ENCODE measurements around the gene HDDC3.

The HDDC3 gene

GRCh38 chr15:90890839-90891238 lies 41.5 kb downstream of the HDDC3 start:
- no peak for TF ChIP-seq EZH2 (IDR thresholded peaks at IDR 0.05)
- no peak for TF ChIP-seq POLR2AphosphoS5 (IDR thresholded peaks at IDR 0.05; ENCODE audit: borderline replicate concordance, low read depth, low read length)
- no peak for TF ChIP-seq FOXP2 (optimal IDR thresholded peaks at IDR 0.05; ENCODE audit: control extremely low read depth, extremely low read length, insufficient read depth)
- Histone ChIP-seq H3K4me3 (no peak overlapping the region), H3K36me3 (ENCODE audit: insufficient read depth, low read length) (no peaks in the 10 kb centered on the region), H3K9ac (ENCODE audit: insufficient read length) (no peak overlapping the region), H3K27ac (no peak overlapping the region), H3K9me3 (ENCODE audit: low read depth, low read length) (no peaks in the 10 kb centered on the region)
- DNase-seq (ENCODE audit: low read depth, low spot score): no peak

- Histone ChIP-seq H3K36me3 (ENCODE audit: insufficient read depth, low read length) (no peaks in the 10 kb centered on the region), H3K9ac (ENCODE audit: insufficient read length) (no peak overlapping the region), H3K4me3 (no peak overlapping the region), H3K27ac (no peak overlapping the region), H3K9me3 (ENCODE audit: low read depth, low read length) (no peaks in the 10 kb centered on the region)
- TF ChIP-seq FOXP2 (optimal IDR thresholded peaks at IDR 0.05; ENCODE audit: control extremely low read depth, extremely low read length, insufficient read depth) (no peak), EZH2 (IDR thresholded peaks at IDR 0.05) (no peak), POLR2AphosphoS5 (IDR thresholded peaks at IDR 0.05; ENCODE audit: borderline replicate concordance, low read depth, low read length) (no peak)
- DNase-seq (ENCODE audit: low read depth, low spot score): no peak
These were observed 42.5 kb downstream of the HDDC3 start for GRCh38 chr15:90889736-90890456.

- Histone ChIP-seq H3K9me3 (ENCODE audit: low read depth, low read length) (no peaks in the 10 kb centered on the region), H3K4me3 (no peak overlapping the region), H3K9ac (ENCODE audit: insufficient read length) (no peak overlapping the region), H3K36me3 (ENCODE audit: insufficient read depth, low read length) (no peaks in the 10 kb centered on the region), H3K27ac (no peak overlapping the region)
- DNase-seq (ENCODE audit: low read depth, low spot score): no peak
- no peak for TF ChIP-seq FOXP2 (optimal IDR thresholded peaks at IDR 0.05; ENCODE audit: control extremely low read depth, extremely low read length, insufficient read depth)
- TF ChIP-seq POLR2AphosphoS5 (IDR thresholded peaks at IDR 0.05; ENCODE audit: borderline replicate concordance, low read depth, low read length): no peak
- no peak for TF ChIP-seq EZH2 (IDR thresholded peaks at IDR 0.05)
These were observed 43.0 kb downstream of the HDDC3 start for GRCh38 chr15:90889313-90889730.

GRCh38 chr15:90887037-90887481 lies 45.3 kb downstream of the HDDC3 start:
- Histone ChIP-seq H3K9me3 (ENCODE audit: low read depth, low read length) (no peaks in the 10 kb centered on the region), H3K9ac (ENCODE audit: insufficient read length) (no peak overlapping the region), H3K4me3 (no peak overlapping the region), H3K36me3 (ENCODE audit: insufficient read depth, low read length) (no peaks in the 10 kb centered on the region), H3K27ac (no peak overlapping the region)
- TF ChIP-seq FOXP2 (optimal IDR thresholded peaks at IDR 0.05; ENCODE audit: control extremely low read depth, extremely low read length, insufficient read depth) (no peak), EZH2 (IDR thresholded peaks at IDR 0.05) (no peak), POLR2AphosphoS5 (IDR thresholded peaks at IDR 0.05; ENCODE audit: borderline replicate concordance, low read depth, low read length) (no peak)
- no peak for DNase-seq (ENCODE audit: low read depth, low spot score)

- TF ChIP-seq FOXP2 (optimal IDR thresholded peaks at IDR 0.05; ENCODE audit: control extremely low read depth, extremely low read length, insufficient read depth): no peak
- no peak for DNase-seq (ENCODE audit: low read depth, low spot score)
- Histone ChIP-seq H3K4me3 (no peak overlapping the region), H3K9ac (ENCODE audit: insufficient read length) (no peak overlapping the region), H3K27ac (no peak overlapping the region), H3K9me3 (ENCODE audit: low read depth, low read length) (no peaks in the 10 kb centered on the region), H3K36me3 (ENCODE audit: insufficient read depth, low read length) (no peaks in the 10 kb centered on the region; the same call in 1 of the 2 replicates)
These were observed 46.1 kb downstream of the HDDC3 start for GRCh38 chr15:90886291-90886614.

GRCh38 chr15:90885432-90886290 lies 46.7 kb downstream of the HDDC3 start:
- H3K4me3 ChIP-seq: no peak overlapping the region
- DNase-seq (ENCODE audit: low read depth, low spot score): no peak
- H3K27ac ChIP-seq: no peak overlapping the region
- TF ChIP-seq EZH2 (IDR thresholded peaks at IDR 0.05) (no peak), POLR2AphosphoS5 (IDR thresholded peaks at IDR 0.05; ENCODE audit: borderline replicate concordance, low read depth, low read length) (no peak), FOXP2 (optimal IDR thresholded peaks at IDR 0.05; ENCODE audit: control extremely low read depth, extremely low read length, insufficient read depth) (no peak)
- H3K9ac ChIP-seq (ENCODE audit: insufficient read length): no peak overlapping the region
- H3K9me3 ChIP-seq (ENCODE audit: low read depth, low read length): no peaks in the 10 kb centered on the region
- no peaks in the 10 kb centered on the region; the same call in 1 of the 2 replicates for H3K36me3 ChIP-seq (ENCODE audit: insufficient read depth, low read length)

- DNase-seq (ENCODE audit: low read depth, low spot score): no peak
- H3K4me3 ChIP-seq: no peak overlapping the region
- no peak overlapping the region for H3K9ac ChIP-seq (ENCODE audit: insufficient read length)
- no peaks in the 10 kb centered on the region; the same call in 1 of the 2 replicates for H3K36me3 ChIP-seq (ENCODE audit: insufficient read depth, low read length)
- no peaks in the 10 kb centered on the region for H3K9me3 ChIP-seq (ENCODE audit: low read depth, low read length)
- TF ChIP-seq FOXP2 (optimal IDR thresholded peaks at IDR 0.05; ENCODE audit: control extremely low read depth, extremely low read length, insufficient read depth) (no peak), POLR2AphosphoS5 (IDR thresholded peaks at IDR 0.05; ENCODE audit: borderline replicate concordance, low read depth, low read length) (no peak), EZH2 (IDR thresholded peaks at IDR 0.05) (no peak)
- H3K27ac ChIP-seq: no peak overlapping the region
These were observed 47.5 kb downstream of the HDDC3 start for GRCh38 chr15:90884719-90885431.
